AG04450 (cell line): ENCODE measurements around the gene CRYGA. TPM values are rescaled to one million over a fixed set of nuclear protein-coding genes. Genes with fewer than 3 reads are reported as not detected.
A peak's percentile ranks its signal among the peaks of the same experiment; 100 is the strongest.

ENCODE experiments used
- CTCF ChIA-PET: fragments of 300-600, 350-600 bp; formaldehyde crosslinking; extraction: SDS; loops from one replicate; lab custom pipeline; 2022; ENCODE audit warnings: antibody characterized with exemption, inconsistent platforms; lab: Charles Lee
- POLR2A ChIA-PET: fragments of 350-600 bp; formaldehyde crosslinking; extraction: SDS; loops from one replicate; lab custom pipeline; 2021; ENCODE audit warnings: antibody characterized with exemption, inconsistent platforms; lab: Yijun Ruan, JAX
- DNase-seq: peaks from one replicate; pipeline ENCODE4 v3.0.0-alpha.2; 2011; ENCODE audit warnings: low read depth, low spot score
- H3K27ac ChIP-seq: one replicate; pipeline ENCODE4 v1.5.1; 2012; ENCODE audit warnings: low read depth, low read length, control low read depth
- H3K27me3 ChIP-seq: one replicate; pipeline ENCODE4 v1.6.0; 2012; ENCODE audit warnings: low read length; ENCODE audit not compliant: control insufficient read depth, insufficient read depth
- H3K4me3 ChIP-seq: 2 replicates; pipeline ENCODE4 v1.5.1; 2011; ENCODE audit warnings: mild to moderate bottlenecking, low read depth, low read length, control low read depth
- H3K9me3 ChIP-seq: 2 replicates; pipeline ENCODE4 v1.5.1; 2012; ENCODE audit warnings: low read length; ENCODE audit not compliant: control insufficient read depth, insufficient read depth
- polyA plus RNA-seq: library from polyadenylated mRNA; depleted of rRNA; stranded (reverse); fragments of >200 nt; gene quantifications from 2 replicates; pipeline ENCODE4 v1.2.3, GENCODE V29; 2011
- TF ChIP-seq, protein P1 (sequence below): IDR thresholded peaks from 2 replicates; pipeline ENCODE4 v1.5.1; 2011; ENCODE audit warnings: low read depth, low read length, control low read depth, inconsistent platforms

Gene CRYGA
- polyA plus RNA-seq, 1 experiment: not detected

DNA sequence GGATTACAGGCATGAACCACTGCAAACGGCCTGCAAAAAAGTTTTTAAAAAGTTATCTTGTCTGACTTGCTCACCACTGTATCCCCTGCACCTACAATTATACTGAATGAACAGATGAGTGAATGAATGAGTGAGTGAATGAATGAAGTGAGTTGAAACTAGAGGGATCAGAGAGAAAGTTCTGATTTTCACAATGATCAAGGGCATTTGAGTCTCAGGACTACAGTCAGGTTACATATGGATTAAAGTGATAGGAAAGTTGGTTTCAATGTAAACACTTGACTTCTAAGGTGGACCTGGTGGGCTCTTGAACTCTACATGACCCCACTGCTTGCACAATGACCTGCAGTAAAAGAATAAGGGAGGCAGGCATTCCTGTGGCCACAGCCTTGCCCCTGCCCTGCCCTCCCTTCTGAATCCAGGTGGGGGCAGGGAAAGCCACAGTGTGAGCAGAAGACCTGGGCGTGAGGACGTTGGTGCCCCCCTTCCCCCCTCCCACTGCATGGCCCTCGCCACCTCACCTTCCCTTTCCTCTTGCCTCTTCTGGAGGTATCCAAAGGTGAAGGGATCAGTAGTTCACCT is 15.7 kb upstream of the CRYGA start:
- TF ChIP-seq, protein P1, sequence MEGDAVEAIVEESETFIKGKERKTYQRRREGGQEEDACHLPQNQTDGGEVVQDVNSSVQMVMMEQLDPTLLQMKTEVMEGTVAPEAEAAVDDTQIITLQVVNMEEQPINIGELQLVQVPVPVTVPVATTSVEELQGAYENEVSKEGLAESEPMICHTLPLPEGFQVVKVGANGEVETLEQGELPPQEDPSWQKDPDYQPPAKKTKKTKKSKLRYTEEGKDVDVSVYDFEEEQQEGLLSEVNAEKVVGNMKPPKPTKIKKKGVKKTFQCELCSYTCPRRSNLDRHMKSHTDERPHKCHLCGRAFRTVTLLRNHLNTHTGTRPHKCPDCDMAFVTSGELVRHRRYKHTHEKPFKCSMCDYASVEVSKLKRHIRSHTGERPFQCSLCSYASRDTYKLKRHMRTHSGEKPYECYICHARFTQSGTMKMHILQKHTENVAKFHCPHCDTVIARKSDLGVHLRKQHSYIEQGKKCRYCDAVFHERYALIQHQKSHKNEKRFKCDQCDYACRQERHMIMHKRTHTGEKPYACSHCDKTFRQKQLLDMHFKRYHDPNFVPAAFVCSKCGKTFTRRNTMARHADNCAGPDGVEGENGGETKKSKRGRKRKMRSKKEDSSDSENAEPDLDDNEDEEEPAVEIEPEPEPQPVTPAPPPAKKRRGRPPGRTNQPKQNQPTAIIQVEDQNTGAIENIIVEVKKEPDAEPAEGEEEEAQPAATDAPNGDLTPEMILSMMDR: no peak
- ChIA-PET CTCF (no interaction called here), POLR2A (no interaction called here)
- Histone ChIP-seq H3K27ac (no peak overlapping the region), H3K9me3 (no peaks in the 10 kb centered on the region), H3K4me3 (no peak overlapping the region), H3K27me3 (peaks cover 3% of the 10 kb centered on the region)
- no peak for DNase-seq

DNA sequence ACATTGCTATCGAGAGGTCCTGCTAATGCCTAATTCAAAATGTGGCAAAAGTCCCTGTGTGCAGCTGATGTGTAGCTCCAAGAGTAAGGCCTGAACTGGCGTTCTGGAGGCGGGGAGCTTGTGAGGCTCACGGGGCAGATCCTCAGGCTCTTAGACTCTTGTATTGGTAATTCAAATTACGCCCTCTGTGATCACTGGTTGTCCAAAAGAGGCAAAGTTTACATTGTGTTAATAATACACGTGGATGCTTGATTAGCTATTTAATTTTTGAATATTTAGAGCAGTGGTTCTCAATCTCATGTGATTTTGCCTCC is 12.4 kb upstream of the CRYGA start:
- Histone ChIP-seq H3K9me3 (no peaks in the 10 kb centered on the region), H3K4me3 (no peak overlapping the region), H3K27me3 (no peaks in the 10 kb centered on the region), H3K27ac (no peak overlapping the region)
- TF ChIP-seq, protein P1: no peak
- ChIA-PET CTCF (interaction anchor here (0.5 to 3.3 kb wide), 68 partner anchors 8 to 1411 kb away, joined by 3 to 73 read pairs (median 5); partner anchors contain the start of genes C2orf80, CRYGB, CRYGD and IDH1), POLR2A (no interaction called here)
- no peak for DNase-seq

GRCh38 chr2:208175069-208175839 is 11.9 kb upstream of the CRYGA start:
- POLR2A ChIA-PET: no interaction called here
- TF ChIP-seq, protein P1: peak; percentile 96

DNA sequence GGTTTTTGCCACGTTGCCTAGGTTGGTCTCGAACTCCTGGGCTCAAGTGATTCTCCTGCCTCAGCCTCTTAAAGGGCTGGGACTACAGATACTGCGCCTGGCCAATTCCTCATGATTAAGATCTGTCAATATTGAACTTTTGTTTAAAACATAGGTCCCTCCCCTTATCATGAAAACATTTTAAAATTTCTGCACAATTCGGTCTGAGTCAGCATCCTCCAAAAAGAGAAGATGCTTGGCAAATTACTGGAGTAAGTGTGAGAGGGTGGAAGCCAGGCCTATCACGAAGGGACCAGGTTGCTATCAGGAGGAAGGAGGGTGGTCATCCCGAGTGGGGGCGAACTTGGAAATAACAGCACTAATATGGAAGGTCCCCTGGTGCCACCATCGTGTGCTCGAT is 10.8 kb upstream of the CRYGA start:
- DNase-seq: no peak
- CTCF ChIA-PET: interaction anchor here (0.6 to 3.3 kb wide), 18 partner anchors 9 to 1384 kb away, joined by 3 to 73 read pairs (median 8); partner anchors contain the start of genes C2orf80, CRYGB and IDH1
- Histone ChIP-seq H3K27ac (no peak overlapping the region), H3K27me3 (no peaks in the 10 kb centered on the region), H3K9me3 (no peaks in the 10 kb centered on the region), H3K4me3 (no peak overlapping the region)
- POLR2A ChIA-PET: no interaction called here
- TF ChIP-seq, protein P1: no peak

More at GRCh38 chr2:208175069-208175839, 11.9 kb upstream of the CRYGA start:
- Histone ChIP-seq H3K27me3 (no peaks in the 10 kb centered on the region), H3K4me3 (no peak overlapping the region), H3K9me3 (no peaks in the 10 kb centered on the region), H3K27ac (no peak overlapping the region)
- CTCF ChIA-PET: interaction anchor here (0.5 to 3.3 kb wide), 76 partner anchors 8 to 1410 kb away, joined by 3 to 73 read pairs (median 5); partner anchors contain the start of genes C2orf80, CRYGB, CRYGD and FASTKD2
- peak; percentile 38 for DNase-seq

DNA sequence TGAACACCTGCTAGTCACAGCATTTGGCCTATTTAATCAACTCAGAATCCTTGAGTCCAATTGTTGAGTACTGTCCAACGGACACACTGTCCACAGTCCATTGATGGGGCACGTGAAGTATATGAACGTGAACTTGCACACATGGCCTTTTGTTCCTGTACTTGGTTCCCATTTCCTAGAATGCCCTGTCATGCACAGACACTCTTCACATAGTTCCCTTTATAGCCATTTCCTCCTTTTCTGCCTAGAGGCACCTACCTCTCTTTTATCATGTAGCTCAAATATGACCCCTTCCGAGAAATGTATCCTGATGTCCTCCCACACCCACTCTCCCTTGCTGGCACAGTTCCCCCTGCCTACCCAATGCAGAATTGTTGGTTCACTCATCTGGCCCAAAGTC is 8.7 kb upstream of the CRYGA start:
- TF ChIP-seq, protein P1: no peak
- H3K27ac ChIP-seq: no peak overlapping the region
- DNase-seq: no peak
- no peaks in the 10 kb centered on the region for H3K27me3 ChIP-seq
- H3K4me3 ChIP-seq: no peak overlapping the region
- ChIA-PET POLR2A (no interaction called here), CTCF (no interaction called here)
- no peaks in the 10 kb centered on the region; the same call in 1 of the 2 replicates for H3K9me3 ChIP-seq
